HepG2 (cell line): Measurements from ENCODE around the gene SBNO2. TPM values are rescaled to one million over a fixed set of nuclear protein-coding genes. Genes with fewer than 3 reads are reported as not detected.

Experiments used
- BHLHE40 ChIP-seq: IDR thresholded peaks from 2 replicates; pipeline ENCODE4 v1.6.1; 2011; ENCODE audit warnings: low read length, improper control_type of control experiment
- BRD4 ChIP-seq: sonication (generic); formaldehyde crosslinking; IDR thresholded peaks from 2 replicates; pipeline ENCODE4 v1.4.0; 2020; ENCODE audit warnings: missing genetic modification reagents
- FOXA3 ChIP-seq: IDR thresholded peaks from 2 replicates; pipeline ENCODE4 v1.6.1; 2016; ENCODE audit warnings: missing genetic modification reagents, missing compliant biosample characterization
- KLF6 ChIP-seq: IDR thresholded peaks from 2 replicates; pipeline ENCODE4 v1.8.0; 2016; ENCODE audit warnings: missing biosample characterization, missing genetic modification reagents
- KMT2B ChIP-seq: IDR thresholded peaks from 2 replicates; pipeline ENCODE4 v1.6.1; 2016; ENCODE audit warnings: missing genetic modification reagents, missing compliant biosample characterization
- MTA1 ChIP-seq: sonication (generic); formaldehyde crosslinking; IDR thresholded peaks from 2 replicates; pipeline ENCODE4 v1.4.0; 2020; ENCODE audit warnings: missing genetic modification reagents, mild to moderate bottlenecking, borderline replicate concordance
- MXD4 ChIP-seq: IDR thresholded peaks from 2 replicates; pipeline ENCODE4 v1.6.1; 2016; ENCODE audit warnings: mild to moderate bottlenecking, missing biosample characterization, missing genetic modification reagents
- NFATC3 ChIP-seq: sonication (generic); formaldehyde crosslinking; IDR thresholded peaks from 2 replicates; pipeline ENCODE4 v1.5.1; 2020; ENCODE audit warnings: mild to moderate bottlenecking, missing genetic modification reagents
- NFKB2 ChIP-seq: sonication (generic); formaldehyde crosslinking; IDR thresholded peaks from 2 replicates; pipeline ENCODE4 v1.4.0; 2020; ENCODE audit warnings: missing genetic modification reagents, borderline replicate concordance
- SNAI1 ChIP-seq: sonication (generic); formaldehyde crosslinking; IDR thresholded peaks from 2 replicates; pipeline ENCODE4 v1.5.0; 2020; ENCODE audit warnings: mild to moderate bottlenecking, missing genetic modification reagents, borderline replicate concordance
- SOX5 ChIP-seq: IDR thresholded peaks from 2 replicates; pipeline ENCODE4 v1.6.1; 2016; ENCODE audit warnings: borderline replicate concordance
- SPEN ChIP-seq: sonication (generic); formaldehyde crosslinking; IDR thresholded peaks from 2 replicates; pipeline ENCODE4 v1.5.1; 2020; ENCODE audit warnings: low read depth, mild to moderate bottlenecking, missing genetic modification reagents
- TBX2 ChIP-seq: sonication (generic); formaldehyde crosslinking; IDR thresholded peaks from 2 replicates; pipeline ENCODE4 v1.5.0; 2020; ENCODE audit warnings: missing genetic modification reagents, mild to moderate bottlenecking, borderline replicate concordance
- TP53 ChIP-seq: sonication (generic); formaldehyde crosslinking; conservative IDR thresholded peaks from 2 replicates; pipeline ENCODE4 v1.4.0; 2020; ENCODE audit warnings: missing genetic modification reagents
- ZC3H13 ChIP-seq: sonication (generic); formaldehyde crosslinking; IDR thresholded peaks from 2 replicates; pipeline ENCODE4 v1.8.1; 2023; ENCODE audit warnings: mild to moderate bottlenecking, missing genetic modification reagents, moderate library complexity
- ZFP41 ChIP-seq: sonication (generic); formaldehyde crosslinking; IDR thresholded peaks from 2 replicates; pipeline ENCODE4 v1.4.0; 2020; ENCODE audit warnings: mild to moderate bottlenecking, missing genetic modification reagents, borderline replicate concordance
- ZNF468 ChIP-seq: sonication (generic); formaldehyde crosslinking; IDR thresholded peaks from 2 replicates; pipeline ENCODE4 v1.8.0; 2022; ENCODE audit warnings: mild to moderate bottlenecking, moderate library complexity, missing genetic modification reagents
- ZNF761 ChIP-seq: sonication (generic); formaldehyde crosslinking; conservative IDR thresholded peaks from 2 replicates; pipeline ENCODE4 v1.4.0; 2020; ENCODE audit warnings: mild to moderate bottlenecking, missing genetic modification reagents
- ZNF776 ChIP-seq: sonication (generic); formaldehyde crosslinking; IDR thresholded peaks from 2 replicates; pipeline ENCODE4 v1.4.0; 2020; ENCODE audit warnings: mild to moderate bottlenecking, missing genetic modification reagents
- polyA plus RNA-seq, 8 experiments: library from polyadenylated mRNA; depleted of rRNA in 3 of 8; stranded (reverse) in 7 of 8; unstranded in 1 of 8; fragments of >200 nt; fragmentation: Illumina TruSeq in 4 of 8; extraction: Trizol in 4 of 8; gene quantifications; 2 replicates each; pipeline versions ENCODE4 v1.2.1 to v1.2.3, GENCODE V29; 2011 to 2016; ENCODE audit warnings: low read depth in 4 of 8, missing spikeins in 1 of 8, mixed read lengths in 1 of 8; ENCODE audit not compliant: insufficient read depth in 1 of 8
- total RNA-seq, 5 experiments: library from RNA; depleted of rRNA; stranded (reverse); fragments of >200 nt; fragmentation: Illumina TruSeq; extraction: Trizol; gene quantifications; 2 replicates each; pipeline ENCODE4 v1.2.3, GENCODE V29; 2016; ENCODE audit warnings: low read depth in 1 of 5
- TF ChIP-seq, protein P1 (sequence below): sonication (generic); formaldehyde crosslinking; IDR thresholded peaks from 2 replicates; pipeline ENCODE4 v1.8.0; 2022; ENCODE audit warnings: missing genetic modification reagents, low read depth, mild to moderate bottlenecking, borderline replicate concordance
- TF ChIP-seq, protein P2 (sequence below): sonication (generic); formaldehyde crosslinking; IDR thresholded peaks from 2 replicates; pipeline ENCODE4 v1.5.1; 2020; ENCODE audit warnings: mild to moderate bottlenecking, missing genetic modification reagents
- TF ChIP-seq, protein P3 (sequence below): sonication (generic); formaldehyde crosslinking; IDR thresholded peaks from 2 replicates; pipeline ENCODE4 v1.8.0; 2022; ENCODE audit warnings: mild to moderate bottlenecking, missing genetic modification reagents, moderate library complexity
- TF ChIP-seq, protein P4 (sequence below): sonication (generic); formaldehyde crosslinking; IDR thresholded peaks from 2 replicates; pipeline ENCODE4 v1.5.0; 2020; ENCODE audit warnings: mild to moderate bottlenecking, missing genetic modification reagents
- TF ChIP-seq, protein P5 (sequence below): sonication (generic); formaldehyde crosslinking; IDR thresholded peaks from 2 replicates; pipeline ENCODE4 v1.5.1; 2020; ENCODE audit warnings: missing genetic modification reagents, mild to moderate bottlenecking, borderline replicate concordance

Gene SBNO2
- total and polyA plus RNA-seq, 2 of the 13 experiments (the other 11 are each of a cell fraction or from before 2014, with no cell fraction given), result 8.6 to 10.4 TPM

DNA sequence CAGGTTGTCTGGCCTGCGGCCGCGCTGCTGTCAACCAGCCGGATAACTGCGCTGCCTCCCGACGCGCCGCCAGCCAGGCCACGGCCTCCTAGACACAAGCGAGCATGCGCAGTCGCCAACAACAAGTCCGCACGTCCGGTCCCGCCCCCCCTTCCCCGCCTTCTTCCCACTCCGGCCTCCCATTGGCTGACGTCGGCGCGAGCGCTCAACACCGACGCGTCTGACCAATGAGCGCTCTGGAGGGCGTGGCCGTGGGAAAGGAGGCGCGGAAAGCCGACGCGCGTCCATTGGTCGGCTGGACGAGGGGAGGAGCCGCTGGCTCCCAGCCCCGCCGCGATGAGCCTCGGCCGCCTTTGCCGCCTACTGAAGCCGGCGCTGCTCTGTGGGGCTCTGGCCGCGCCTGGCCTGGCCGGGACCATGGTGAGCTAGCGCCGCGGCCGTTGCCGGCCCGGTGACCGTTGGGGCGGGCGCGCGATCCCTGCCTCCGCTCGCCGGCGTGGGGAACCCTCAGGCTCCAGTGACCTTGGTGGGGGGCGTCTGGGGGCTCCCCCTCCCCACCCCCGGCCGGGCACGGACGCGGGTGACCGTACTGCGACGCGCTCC, 70.3 kb downstream of the SBNO2 start, which contains the start of gene GPX4 (continued):
- TF ChIP-seq, protein P1, sequence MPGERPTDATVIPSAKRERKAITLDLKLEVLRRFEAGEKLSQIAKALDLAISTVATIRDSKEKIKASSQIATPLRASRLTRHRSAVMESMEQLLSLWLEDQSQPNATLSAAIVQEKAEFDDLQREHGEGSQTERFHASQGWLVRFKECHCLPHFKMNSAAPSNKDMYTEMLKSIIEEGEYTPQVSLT, result no peak; the same call in 1 of the 2 replicates
- TF ChIP-seq MTA1 (CRISPR knock-in tag) (no peak), NFKB2 (CRISPR knock-in tag) (no peak; the same call in 1 of the 2 replicates), TBX2 (CRISPR knock-in tag) (peak; percentile 79; the same call in 1 of the 2 replicates), ZC3H13 (CRISPR knock-in tag) (no peak), SNAI1 (CRISPR knock-in tag) (no peak), FOXA3 (peak; percentile 38), SOX5 (CRISPR knock-in tag) (no peak; the same call in none of the 2 replicates), MXD4 (peak; percentile 52; the same call in 1 of the 2 replicates), ZNF776 (CRISPR knock-in tag) (peak; percentile 8; the same call in 1 of the 2 replicates), ZFP41 (CRISPR knock-in tag) (no peak), KLF6 (peak; percentile 79), BHLHE40 (no peak; the same call in 1 of the 2 replicates), BRD4 (CRISPR knock-in tag) (no peak; the same call in 1 of the 2 replicates), SPEN (CRISPR knock-in tag) (peak; percentile 57), ZNF761 (CRISPR knock-in tag) (no peak), ZNF468 (CRISPR knock-in tag) (no peak), NFATC3 (CRISPR knock-in tag) (peak; percentile 71; the same call in 1 of the 2 replicates), KMT2B (CRISPR knock-in tag) (peak; percentile 12; the same call in 1 of the 2 replicates), TP53 (CRISPR knock-in tag) (no peak)
- TF ChIP-seq, protein P2, sequence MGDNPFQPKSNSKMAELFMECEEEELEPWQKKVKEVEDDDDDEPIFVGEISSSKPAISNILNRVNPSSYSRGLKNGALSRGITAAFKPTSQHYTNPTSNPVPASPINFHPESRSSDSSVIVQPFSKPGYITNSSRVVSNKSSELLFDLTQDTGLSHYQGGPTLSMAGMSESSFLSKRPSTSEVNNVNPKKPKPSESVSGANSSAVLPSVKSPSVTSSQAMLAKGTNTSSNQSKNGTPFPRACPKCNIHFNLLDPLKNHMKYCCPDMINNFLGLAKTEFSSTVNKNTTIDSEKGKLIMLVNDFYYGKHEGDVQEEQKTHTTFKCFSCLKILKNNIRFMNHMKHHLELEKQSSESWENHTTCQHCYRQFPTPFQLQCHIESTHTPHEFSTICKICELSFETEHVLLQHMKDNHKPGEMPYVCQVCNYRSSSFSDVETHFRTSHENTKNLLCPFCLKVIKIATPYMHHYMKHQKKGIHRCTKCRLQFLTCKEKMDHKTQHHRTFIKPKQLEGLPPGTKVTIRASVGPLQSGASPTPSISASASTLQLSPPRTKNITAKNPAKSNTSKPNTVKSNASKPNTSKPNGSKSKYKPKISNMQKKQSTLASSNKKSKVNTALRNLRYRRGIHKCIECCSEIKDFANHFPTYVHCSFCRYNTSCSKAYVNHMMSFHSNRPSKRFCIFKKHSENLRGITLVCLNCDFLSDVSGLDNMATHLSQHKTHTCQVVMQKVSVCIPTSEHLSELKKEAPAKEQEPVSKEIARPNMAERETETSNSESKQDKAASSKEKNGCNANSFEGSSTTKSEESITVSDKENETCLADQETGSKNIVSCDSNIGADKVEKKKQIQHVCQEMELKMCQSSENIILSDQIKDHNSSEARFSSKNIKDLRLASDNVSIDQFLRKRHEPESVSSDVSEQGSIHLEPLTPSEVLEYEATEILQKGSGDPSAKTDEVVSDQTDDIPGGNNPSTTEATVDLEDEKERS (CRISPR knock-in tag), result no peak
- TF ChIP-seq, protein P3, sequence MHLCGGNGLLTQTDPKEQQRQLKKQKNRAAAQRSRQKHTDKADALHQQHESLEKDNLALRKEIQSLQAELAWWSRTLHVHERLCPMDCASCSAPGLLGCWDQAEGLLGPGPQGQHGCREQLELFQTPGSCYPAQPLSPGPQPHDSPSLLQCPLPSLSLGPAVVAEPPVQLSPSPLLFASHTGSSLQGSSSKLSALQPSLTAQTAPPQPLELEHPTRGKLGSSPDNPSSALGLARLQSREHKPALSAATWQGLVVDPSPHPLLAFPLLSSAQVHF (CRISPR knock-in tag), result no peak
- TF ChIP-seq, protein P4, sequence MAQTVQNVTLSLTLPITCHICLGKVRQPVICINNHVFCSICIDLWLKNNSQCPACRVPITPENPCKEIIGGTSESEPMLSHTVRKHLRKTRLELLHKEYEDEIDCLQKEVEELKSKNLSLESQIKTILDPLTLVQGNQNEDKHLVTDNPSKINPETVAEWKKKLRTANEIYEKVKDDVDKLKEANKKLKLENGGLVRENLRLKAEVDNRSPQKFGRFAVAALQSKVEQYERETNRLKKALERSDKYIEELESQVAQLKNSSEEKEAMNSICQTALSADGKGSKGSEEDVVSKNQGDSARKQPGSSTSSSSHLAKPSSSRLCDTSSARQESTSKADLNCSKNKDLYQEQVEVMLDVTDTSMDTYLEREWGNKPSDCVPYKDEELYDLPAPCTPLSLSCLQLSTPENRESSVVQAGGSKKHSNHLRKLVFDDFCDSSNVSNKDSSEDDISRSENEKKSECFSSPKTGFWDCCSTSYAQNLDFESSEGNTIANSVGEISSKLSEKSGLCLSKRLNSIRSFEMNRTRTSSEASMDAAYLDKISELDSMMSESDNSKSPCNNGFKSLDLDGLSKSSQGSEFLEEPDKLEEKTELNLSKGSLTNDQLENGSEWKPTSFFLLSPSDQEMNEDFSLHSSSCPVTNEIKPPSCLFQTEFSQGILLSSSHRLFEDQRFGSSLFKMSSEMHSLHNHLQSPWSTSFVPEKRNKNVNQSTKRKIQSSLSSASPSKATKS (CRISPR knock-in tag), result no peak
- TF ChIP-seq, protein P5, sequence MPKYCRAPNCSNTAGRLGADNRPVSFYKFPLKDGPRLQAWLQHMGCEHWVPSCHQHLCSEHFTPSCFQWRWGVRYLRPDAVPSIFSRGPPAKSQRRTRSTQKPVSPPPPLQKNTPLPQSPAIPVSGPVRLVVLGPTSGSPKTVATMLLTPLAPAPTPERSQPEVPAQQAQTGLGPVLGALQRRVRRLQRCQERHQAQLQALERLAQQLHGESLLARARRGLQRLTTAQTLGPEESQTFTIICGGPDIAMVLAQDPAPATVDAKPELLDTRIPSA (CRISPR knock-in tag), result no peak
